Aorta (tissue), 5 donors: Measurements from ENCODE around the gene TAF11L10. TPM values are rescaled to one million over a fixed set of nuclear protein-coding genes. Genes with fewer than 3 reads are reported as not detected.
"Not testable (repeated sequence)": the region's sequence is repeated elsewhere in the genome, so short reads cannot be mapped to it uniquely, and the experiment has no call there.

Experiments used
- ATAC-seq: fragments of 200-7000 bp; cut with Tn5 transposase; one replicate; pipeline ENCODE4 v1.9.1; 2022; ENCODE audit warnings: moderate library complexity; ENCODE audit not compliant: low FRiP score
- DNase-seq, 2 donors: peaks; one replicate each; pipeline ENCODE4 v3.0.0-alpha.2; 2020
- H3K27ac ChIP-seq, 2 donors: one replicate each; pipeline ENCODE4 v1.5.1; 2013; ENCODE audit warnings: low read length in 2 of 2, mild to moderate bottlenecking in 2 of 2, moderate library complexity in 2 of 2, control low read depth in 1 of 2, inconsistent platforms in 1 of 2, low read depth in 1 of 2
- H3K27me3 ChIP-seq, 2 donors: one replicate each; pipeline ENCODE4 v1.6.1; 2013; ENCODE audit warnings: control low read depth in 1 of 2, low read length in 1 of 2, mild to moderate bottlenecking in 1 of 2, moderate library complexity in 1 of 2; ENCODE audit not compliant: insufficient read depth in 2 of 2, control insufficient read depth in 1 of 2
- H3K36me3 ChIP-seq, 2 donors: one replicate each; pipeline ENCODE4 v1.6.1; 2013; ENCODE audit warnings: control low read depth in 1 of 2, low read length in 1 of 2, mild to moderate bottlenecking in 1 of 2; ENCODE audit not compliant: insufficient read depth in 2 of 2, control insufficient read depth in 1 of 2
- H3K4me1 ChIP-seq, 2 donors: one replicate each; pipeline ENCODE4 v1.6.1; 2013; ENCODE audit warnings: low read length in 2 of 2, control low read depth in 1 of 2, mild to moderate bottlenecking in 1 of 2, moderate library complexity in 1 of 2; ENCODE audit not compliant: insufficient read depth in 2 of 2, control insufficient read depth in 1 of 2
- H3K4me3 ChIP-seq, 2 donors: one replicate each; pipeline ENCODE4 v1.5.1; 2013; ENCODE audit warnings: low read length in 2 of 2, control low read depth in 1 of 2, mild to moderate bottlenecking in 1 of 2
- H3K9me3 ChIP-seq: one replicate; pipeline ENCODE4 v1.6.1; 2013; ENCODE audit warnings: mild to moderate bottlenecking, low read length; ENCODE audit not compliant: control insufficient read depth
- WGBS, 2 donors: extraction: QIAGEN DNeasy Blood & Tissue Kit; methylation state at CpG; one replicate each; pipeline ENCODE4 v1.1.7; 2013; 5-methylcytosine and 5-hydroxymethylcytosine counted together
- intact Hi-C, 2 donors: fragments of 100-400 bp; cut with DNase I; formaldehyde crosslinking; loops; one replicate each; pipeline versions ENCODE4 v1.14.2 to v1.15.0; 2022
- long read RNA-seq, 2 donors: library from polyadenylated mRNA; unstranded; transcript quantifications; one replicate each; pipeline ENCODE4 v2.0.0, GENCODE V29; 2020 to 2021
- polyA plus RNA-seq, 2 donors: library from polyadenylated mRNA; stranded (reverse); fragments of 200-250 nt; gene quantifications; one replicate each; pipeline ENCODE4 v1.2.3, GENCODE V29; 2013
- total RNA-seq, 2 donors: library from RNA; stranded (reverse); fragmentation: NEBNext Ultra II Directional; extraction: Animal tissue kit (Norgen Biotek cat#: 25700); gene quantifications; one replicate each; pipeline ENCODE4 v1.2.1, GENCODE V29; 2021
- donor health status: healthy with polysubstance abuse.
- donor health status: Bipolar disorder and iron deficiency.
- donor health status: DM: no; HTN: no; CAD: no.
- donor health status: DM: no; HTN: no; CAD: no.
- donor health status: DM: yes; HTN: yes; CAD: no.

The TAF11L10 gene
- total RNA-seq (not detected), polyA plus RNA-seq (not detected)
- long read RNA-seq, donor 1 = 0 reads
- long read RNA-seq, donor 2 = 0 reads

GRCh38 chr5:17597728-17598127, at the start of gene TAF11L10:
TAF11L10 (minus strand) TSS chr5:17597828.
- WGBS, 2 donors = no CpG with 5 or more reads among the region's 15 CpGs
- H3K4me3 ChIP-seq, H3K27ac ChIP-seq: not testable (repeated sequence)

GRCh38 chr5:17634160-17634559, 36.5 kb upstream of the TAF11L10 start, which contains the start of gene TAF11L14:
TAF11L14 (plus strand) TSS chr5:17634460.
- H3K27ac ChIP-seq = no peak within 1 kb of the TSS
- DNase-seq (no peak), ATAC-seq (no peak)
- no peaks in the 10 kb centered on the region for H3K36me3 ChIP-seq
- intact Hi-C loops = no loop called here
- no peaks in the 10 kb centered on the region for H3K4me1 ChIP-seq
- H3K9me3 ChIP-seq = no peaks in the 10 kb centered on the region
- no peak within 1 kb of the TSS for H3K4me3 ChIP-seq
- 89 to 93% methylated on average over 5 of the region's 5 CpGs for WGBS, 2 donors
- H3K27me3 ChIP-seq = no peaks in the 10 kb centered on the region

More at GRCh38 chr5:17597728-17598127, at the start of gene TAF11L10:
- H3K27me3 ChIP-seq, H3K36me3 ChIP-seq, H3K9me3 ChIP-seq, DNase-seq, ATAC-seq, H3K4me1 ChIP-seq, intact Hi-C loops: not testable (repeated sequence)

GRCh38 chr5:17631788-17632187, 34.2 kb upstream of the TAF11L10 start, which contains the start of gene TAF11L13:
TAF11L13 (plus strand) TSS chr5:17632088.
- H3K4me1 ChIP-seq, H3K4me3 ChIP-seq, DNase-seq, ATAC-seq, H3K27ac ChIP-seq, H3K9me3 ChIP-seq, intact Hi-C loops, H3K36me3 ChIP-seq, H3K27me3 ChIP-seq: not testable (repeated sequence)
- WGBS, 2 donors = 88% methylated on average over 7 to 9 of the region's 12 CpGs

GRCh38 chr5:17625686-17626085, 28.1 kb upstream of the TAF11L10 start:
- Histone ChIP-seq H3K36me3 (no peaks in the 10 kb centered on the region), H3K9me3 (no peaks in the 10 kb centered on the region), H3K4me1 (no peaks in the 10 kb centered on the region), H3K27ac (no peak overlapping the region), H3K27me3 (no peaks in the 10 kb centered on the region), H3K4me3 (no peak overlapping the region)
- no peak for DNase-seq
- intact Hi-C loops = no loop called here
- WGBS, 2 donors = 84 to 93% methylated on average over 11 of the region's 11 CpGs
- ATAC-seq = no peak

- DNase-seq = no peak
- H3K9me3 ChIP-seq = no peaks in the 10 kb centered on the region
- H3K27me3 ChIP-seq = no peaks in the 10 kb centered on the region
- WGBS, 2 donors = 87 to 88% methylated on average over 16 to 17 of the region's 17 CpGs
- H3K4me3 ChIP-seq = no peak overlapping the region
- H3K27ac ChIP-seq = no peak overlapping the region
- H3K4me1 ChIP-seq = no peaks in the 10 kb centered on the region
- no peaks in the 10 kb centered on the region for H3K36me3 ChIP-seq
- no peak for ATAC-seq
- intact Hi-C loops = no loop called here
Measured at GRCh38 chr5:17620627-17621026, 23.0 kb upstream of the TAF11L10 start.

- Histone ChIP-seq H3K27me3 (no peaks in the 10 kb centered on the region), H3K9me3 (no peaks in the 10 kb centered on the region), H3K4me3 (no peak overlapping the region), H3K36me3 (no peaks in the 10 kb centered on the region), H3K4me1 (no peaks in the 10 kb centered on the region), H3K27ac (no peak overlapping the region)
- intact Hi-C loops = no loop called here
- WGBS, 2 donors = 47 to 56% methylated on average over 3 of the region's 3 CpGs
- ATAC-seq (no peak), DNase-seq (no peak)
Measured at GRCh38 chr5:17619354-17619753, 21.7 kb upstream of the TAF11L10 start.

- WGBS, 2 donors = 89 to 92% methylated on average over 17 of the region's 17 CpGs
- intact Hi-C loops = no loop called here
- H3K9me3 ChIP-seq = no peaks in the 10 kb centered on the region
Measured at GRCh38 chr5:17614872-17615605, 17.4 kb upstream of the TAF11L10 start.

GRCh38 chr5:17610092-17610491, 12.5 kb upstream of the TAF11L10 start, which contains the start of gene TAF11L12:
TAF11L12 (plus strand) TSS chr5:17610392.
- H3K9me3 ChIP-seq, H3K27ac ChIP-seq, H3K4me3 ChIP-seq, H3K36me3 ChIP-seq, H3K27me3 ChIP-seq, intact Hi-C loops, H3K4me1 ChIP-seq, ATAC-seq, DNase-seq: not testable (repeated sequence)
- 77 to 79% methylated on average over 2 of the region's 2 CpGs for WGBS, 2 donors

More at GRCh38 chr5:17614872-17615605, 17.4 kb upstream of the TAF11L10 start:
- Histone ChIP-seq H3K4me1 (no peaks in the 10 kb centered on the region), H3K27ac (no peak overlapping the region), H3K36me3 (no peaks in the 10 kb centered on the region), H3K4me3 (no peak overlapping the region), H3K27me3 (no peaks in the 10 kb centered on the region)
- ATAC-seq (peak; percentile 33), DNase-seq (no peak)

GRCh38 chr5:17607461-17607860, 9.8 kb upstream of the TAF11L10 start:
- H3K36me3 ChIP-seq, H3K27me3 ChIP-seq, intact Hi-C loops, H3K9me3 ChIP-seq, H3K27ac ChIP-seq, H3K4me3 ChIP-seq, ATAC-seq, DNase-seq, H3K4me1 ChIP-seq: not testable (repeated sequence)
- 84 to 94% methylated on average over 4 of the region's 4 CpGs for WGBS, 2 donors
